Measurements from ENCODE around the gene AADACL4.

DNA sequence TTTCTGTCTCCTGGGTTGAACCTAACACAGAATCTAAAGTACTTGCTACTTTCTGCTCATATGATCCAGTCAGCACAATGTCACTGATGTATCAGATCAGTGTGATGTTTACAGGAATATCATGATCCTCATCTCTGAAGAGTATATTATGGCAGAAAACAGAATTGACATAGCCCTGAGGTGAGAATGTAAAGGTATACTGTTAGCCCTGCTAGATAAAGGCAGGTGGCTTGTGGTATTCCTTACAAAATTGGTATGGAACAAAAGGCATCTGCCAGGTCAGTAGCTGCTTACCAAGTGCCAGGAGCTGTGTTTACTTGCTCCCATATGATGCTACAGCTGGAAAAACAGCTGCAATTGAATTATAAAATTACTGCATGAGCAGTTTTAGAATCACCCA, 30.5 kb downstream of the AADACL4 start:
- TF ChIP-seq, protein P1, sequence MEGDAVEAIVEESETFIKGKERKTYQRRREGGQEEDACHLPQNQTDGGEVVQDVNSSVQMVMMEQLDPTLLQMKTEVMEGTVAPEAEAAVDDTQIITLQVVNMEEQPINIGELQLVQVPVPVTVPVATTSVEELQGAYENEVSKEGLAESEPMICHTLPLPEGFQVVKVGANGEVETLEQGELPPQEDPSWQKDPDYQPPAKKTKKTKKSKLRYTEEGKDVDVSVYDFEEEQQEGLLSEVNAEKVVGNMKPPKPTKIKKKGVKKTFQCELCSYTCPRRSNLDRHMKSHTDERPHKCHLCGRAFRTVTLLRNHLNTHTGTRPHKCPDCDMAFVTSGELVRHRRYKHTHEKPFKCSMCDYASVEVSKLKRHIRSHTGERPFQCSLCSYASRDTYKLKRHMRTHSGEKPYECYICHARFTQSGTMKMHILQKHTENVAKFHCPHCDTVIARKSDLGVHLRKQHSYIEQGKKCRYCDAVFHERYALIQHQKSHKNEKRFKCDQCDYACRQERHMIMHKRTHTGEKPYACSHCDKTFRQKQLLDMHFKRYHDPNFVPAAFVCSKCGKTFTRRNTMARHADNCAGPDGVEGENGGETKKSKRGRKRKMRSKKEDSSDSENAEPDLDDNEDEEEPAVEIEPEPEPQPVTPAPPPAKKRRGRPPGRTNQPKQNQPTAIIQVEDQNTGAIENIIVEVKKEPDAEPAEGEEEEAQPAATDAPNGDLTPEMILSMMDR (IDR thresholded peaks at IDR 0.05; ENCODE audit: insufficient read depth, low read depth, low read length), result no peak
- no peak for TF ChIP-seq EZH2 (IDR thresholded peaks at IDR 0.05; ENCODE audit: insufficient read depth, low read length)
